Erythroblast (primary cell): ENCODE measurements around the gene E2F1.

Experiments
- DNase-seq, 2 experiments: peaks; one replicate each; lab custom pipeline; 2025; lab: John Stamatoyannopoulos, UW
- GATA1 ChIP-seq: IDR thresholded peaks from 2 replicates; pipeline ENCODE4 v1.6.1; 2011; ENCODE audit warnings: low read depth, mild to moderate bottlenecking, control low read depth, low read length, moderate library complexity
- POLR2A ChIP-seq: IDR thresholded peaks from 2 replicates; pipeline ENCODE4 v1.6.1; 2011; ENCODE audit warnings: mild to moderate bottlenecking, low read length

The E2F1 gene

DNA sequence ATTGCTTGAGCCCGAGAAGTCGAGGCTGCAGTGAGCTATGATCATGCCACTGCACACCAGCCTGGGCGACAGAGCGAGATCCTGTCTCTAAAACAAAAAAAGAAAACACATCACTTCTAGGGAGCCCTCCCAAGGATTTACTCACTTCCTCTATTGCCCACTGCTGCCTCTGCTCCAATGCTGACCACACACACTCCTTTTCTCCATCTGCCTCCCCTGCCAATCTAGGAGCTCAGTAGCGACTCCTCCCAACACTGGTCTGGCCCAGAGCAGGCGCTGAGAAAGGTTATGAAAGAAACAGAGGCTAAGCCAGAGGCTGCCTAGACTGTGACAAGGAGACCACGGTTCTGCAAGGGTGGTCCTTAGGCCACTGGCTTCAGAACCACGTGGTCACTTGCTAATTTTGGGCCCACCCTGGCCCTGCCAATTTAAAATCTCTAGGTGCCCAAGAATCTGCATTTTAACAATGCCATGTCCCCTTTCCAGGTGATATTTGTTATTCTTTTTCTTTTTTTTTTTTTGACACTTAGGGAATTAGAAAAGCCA lies 1.3 kb upstream of the E2F1 start:
- DNase-seq, result peak; percentile 29
- no peak for TF ChIP-seq GATA1
- no peak for TF ChIP-seq POLR2A

GRCh38 chr20:33686984-33687366 lies 790 bp upstream of the E2F1 start:
- TF ChIP-seq POLR2A (no peak), GATA1 (no peak)

DNA sequence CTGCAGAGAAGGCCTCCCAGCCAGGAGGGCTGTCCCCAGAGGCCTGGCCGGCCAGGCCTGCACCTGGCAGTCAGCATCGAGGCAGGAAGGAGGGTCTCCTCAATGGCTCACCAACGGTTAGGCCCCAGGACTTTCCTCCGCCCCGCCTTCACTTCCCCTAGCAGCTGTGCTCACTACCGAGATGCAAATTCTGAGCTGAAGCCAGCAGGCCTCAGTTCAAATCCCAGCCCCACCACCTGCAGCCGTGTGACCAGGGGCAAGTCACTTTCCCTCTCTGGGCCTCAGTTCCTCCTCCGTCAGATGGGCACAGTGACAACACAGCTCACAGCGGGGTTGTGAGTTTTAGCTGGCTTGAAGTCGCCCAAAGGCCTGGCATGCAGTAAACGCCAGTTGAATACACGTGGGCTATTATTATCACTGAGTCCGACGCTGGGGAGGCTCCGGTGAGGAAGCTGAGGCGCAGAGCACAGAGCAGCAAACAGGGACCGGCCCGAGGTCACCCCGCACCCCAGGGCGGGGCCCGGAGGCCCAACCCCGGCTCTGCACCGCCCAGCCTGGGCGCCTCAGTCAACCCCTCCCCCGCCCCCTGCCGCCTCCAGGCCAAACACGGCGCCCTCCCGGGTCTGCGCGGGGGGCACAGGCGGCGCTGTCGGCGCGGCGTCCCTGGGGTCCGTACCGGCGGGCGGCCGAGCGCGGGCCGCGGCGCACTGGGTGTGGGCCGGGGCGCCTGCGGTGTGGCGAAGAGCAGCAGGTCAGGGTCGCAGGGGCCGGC lies 671 bp downstream of the E2F1 start:
- peak; percentile 86 to 87 for DNase-seq

More at GRCh38 chr20:33686984-33687366, 790 bp upstream of the E2F1 start:
- DNase-seq, result no peak

GRCh38 chr20:33684533-33685327 lies 1.5 kb downstream of the E2F1 start:
- no peak for TF ChIP-seq GATA1
- DNase-seq, result peak in 1 of 2 experiments; percentile 50

More for the DNA sequence above, 671 bp downstream of the E2F1 start:
- TF ChIP-seq GATA1 (no peak), POLR2A (no peak)

DNA sequence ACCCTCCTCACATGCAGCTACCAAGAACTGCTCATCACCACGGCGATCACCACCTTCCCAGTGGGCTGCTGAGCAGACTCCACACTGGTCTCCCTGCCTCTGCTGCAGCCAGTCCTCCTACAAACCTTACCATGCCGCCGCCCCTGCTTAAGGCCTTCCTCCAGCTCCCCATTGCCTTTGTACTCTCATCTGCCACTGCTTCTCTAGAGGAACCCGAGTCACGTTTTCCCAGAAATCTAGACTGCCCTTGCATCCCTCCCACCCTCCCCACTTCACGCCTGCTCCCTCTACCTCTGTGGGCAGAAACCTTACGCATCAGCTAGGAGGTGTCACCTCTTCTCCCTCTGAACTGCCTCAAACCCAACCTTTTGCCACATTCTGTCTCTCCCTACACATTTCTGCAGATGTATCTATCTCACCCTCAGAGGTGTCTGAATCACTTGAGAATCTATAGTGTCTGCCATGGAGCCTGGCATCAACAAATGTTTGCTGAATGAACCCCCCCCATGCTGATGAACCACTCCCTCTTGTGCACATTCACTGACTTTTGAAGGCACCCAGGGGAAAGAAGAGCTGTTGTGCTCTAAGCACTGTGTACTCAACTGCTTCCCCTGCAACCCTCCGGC lies 4.3 kb downstream of the E2F1 start:
- DNase-seq, result no peak
- TF ChIP-seq GATA1, result no peak
- no peak for TF ChIP-seq POLR2A

DNA sequence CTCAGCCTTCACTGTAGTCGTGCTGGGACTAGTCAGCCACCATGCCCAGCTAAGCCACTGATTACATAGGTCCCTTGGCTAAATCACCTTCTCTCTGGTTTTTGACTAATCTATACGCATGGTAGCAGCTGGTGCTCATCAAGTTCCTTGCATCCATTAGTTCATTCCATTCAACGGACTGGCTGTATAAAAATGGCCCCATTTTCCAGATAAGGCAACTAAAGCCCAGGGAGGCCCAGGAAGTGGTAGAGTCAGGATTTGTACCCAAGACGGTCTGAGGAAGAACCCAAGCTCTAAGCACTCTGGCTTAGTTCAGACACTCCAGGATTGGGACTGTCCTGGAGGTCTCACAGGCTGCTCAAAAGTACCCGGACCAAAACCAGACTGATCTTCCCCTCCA lies 4.9 kb downstream of the E2F1 start:
- TF ChIP-seq POLR2A (no peak), GATA1 (no peak)
- DNase-seq, result no peak

- no peak for TF ChIP-seq GATA1
- no peak for DNase-seq
Observed at GRCh38 chr20:33680686-33681085, 5.5 kb downstream of the E2F1 start.

GRCh38 chr20:33679758-33680485 lies 6.3 kb downstream of the E2F1 start:
- TF ChIP-seq POLR2A (no peak), GATA1 (no peak)
- DNase-seq, result no peak

DNA sequence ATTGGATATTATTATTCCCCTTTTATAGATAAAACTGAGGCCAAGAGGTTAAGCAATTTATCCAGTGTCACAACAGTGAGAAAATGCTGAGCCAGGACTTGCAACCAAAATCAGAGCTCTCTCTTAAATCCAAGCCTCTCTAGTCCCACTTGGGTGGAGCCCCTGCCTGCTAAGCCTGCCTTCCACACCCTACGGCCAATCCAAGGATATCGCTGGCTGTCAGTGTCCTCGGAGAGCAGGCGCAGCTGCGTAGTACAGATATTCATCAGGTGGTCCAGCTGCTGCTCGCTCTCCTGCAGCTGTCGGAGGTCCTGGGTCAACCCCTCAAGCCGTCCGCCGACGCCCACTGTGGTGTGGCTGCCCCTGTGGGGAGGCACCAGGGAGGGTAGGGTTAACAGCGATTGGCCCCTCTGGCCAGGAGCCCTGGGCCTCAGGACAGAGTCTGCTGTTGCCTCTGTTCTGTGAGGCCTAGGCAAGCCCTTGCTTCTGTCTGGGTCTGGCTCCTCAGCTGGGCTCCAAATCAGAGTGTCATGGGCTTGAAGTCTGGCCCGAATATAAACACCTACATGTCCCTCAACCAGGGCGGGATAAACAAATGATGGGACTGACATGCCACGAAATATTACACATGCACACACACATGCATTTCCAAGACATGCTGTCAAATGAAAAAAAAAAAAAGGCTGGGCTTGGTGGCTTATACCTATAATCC lies 8.0 kb downstream of the E2F1 start:
- no peak for DNase-seq
- TF ChIP-seq POLR2A (no peak), GATA1 (no peak)

DNA sequence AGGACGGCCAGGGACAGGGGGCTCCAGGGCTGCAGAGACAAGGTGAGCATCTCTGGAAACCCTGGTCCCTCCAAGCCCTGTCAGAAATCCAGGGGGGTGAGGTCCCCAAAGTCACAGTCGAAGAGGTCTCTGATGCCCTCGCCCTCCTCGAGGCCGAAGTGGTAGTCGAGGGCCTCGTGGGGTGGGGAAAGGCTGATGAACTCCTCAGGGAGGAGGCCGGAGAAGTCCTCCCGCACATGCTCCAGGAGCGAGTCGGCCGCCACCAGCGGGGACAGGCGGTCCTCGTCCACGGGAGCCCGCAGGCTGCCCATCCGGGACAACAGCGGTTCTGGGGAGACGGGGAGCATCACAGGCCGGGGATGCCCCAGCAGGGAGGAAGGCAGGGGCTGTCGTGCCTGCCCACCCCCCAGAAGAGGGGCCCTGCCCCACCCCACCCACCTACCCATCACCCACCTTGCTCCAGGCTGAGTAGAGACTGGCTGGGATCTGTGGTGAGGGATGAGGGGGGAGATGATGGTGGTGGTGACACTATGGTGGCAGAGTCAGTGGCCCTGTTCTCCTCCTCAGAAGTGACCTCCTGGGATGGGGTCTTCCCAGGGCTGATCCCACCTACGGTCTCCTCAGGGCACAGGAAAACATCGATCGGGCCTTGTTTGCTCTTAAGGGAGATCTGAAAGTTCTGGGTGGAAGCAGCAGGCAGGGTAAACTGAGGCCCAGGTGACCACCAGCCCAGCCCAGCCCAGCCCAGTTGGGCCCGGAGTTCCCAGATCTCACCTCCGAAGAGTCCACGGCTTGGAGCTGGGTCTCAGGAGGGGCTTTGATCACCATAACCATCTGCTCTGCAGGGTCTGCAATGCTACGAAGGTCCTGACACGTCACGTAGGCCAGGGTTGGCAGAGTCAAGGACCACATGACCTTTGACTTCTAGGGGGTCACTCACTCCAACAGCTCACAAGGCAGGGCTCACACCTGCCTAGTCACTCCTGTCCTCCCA lies 9.2 kb downstream of the E2F1 start:
- TF ChIP-seq GATA1 (no peak), POLR2A (no peak)
- no peak for DNase-seq

- TF ChIP-seq POLR2A (no peak), GATA1 (no peak)
- DNase-seq, result no peak
Observed at GRCh38 chr20:33676121-33676520, 10.1 kb downstream of the E2F1 start.
